Globus pallidus (tissue), 1 donor: ENCODE data around the gene WDR59.
A peak's percentile ranks its signal among the peaks of the same experiment; 100 is the strongest.
"Not testable (repeated sequence)": the region's sequence is repeated elsewhere in the genome, so short reads cannot be mapped to it uniquely, and the experiment has no call there.

Experiments
- DNase-seq: peaks from one replicate; pipeline ENCODE4 v3.0.0-alpha.2; 2015; ENCODE audit warnings: low spot score

The WDR59 gene

GRCh38 chr16:74984529-74985296 lies at the start of gene WDR59:
Gene WDR59 (minus strand): TSS chr16:74985123. CDS start chr16:74985017, 106 bp downstream.
- peak; percentile 99 for DNase-seq

GRCh38 chr16:75032655-75033054 lies 47.7 kb upstream of the WDR59 start:
- no peak for DNase-seq

GRCh38 chr16:75029854-75030253 lies 44.9 kb upstream of the WDR59 start:
- no peak for DNase-seq

GRCh38 chr16:75028544-75029135 lies 43.7 kb upstream of the WDR59 start:
- DNase-seq = no peak

GRCh38 chr16:75027520-75028300 lies 42.8 kb upstream of the WDR59 start:
- no peak for DNase-seq

GRCh38 chr16:75026892-75027391 lies 42.0 kb upstream of the WDR59 start:
- no peak for DNase-seq

- DNase-seq = not testable (repeated sequence)
Measured at GRCh38 chr16:75026239-75026891, 41.4 kb upstream of the WDR59 start.

- no peak for DNase-seq
Measured at GRCh38 chr16:75025761-75026160, 40.8 kb upstream of the WDR59 start.

- no peak for DNase-seq
Measured at GRCh38 chr16:75024594-75024993, 39.7 kb upstream of the WDR59 start.

GRCh38 chr16:75024182-75024581 lies 39.3 kb upstream of the WDR59 start:
- no peak for DNase-seq

GRCh38 chr16:75023009-75023408 lies 38.1 kb upstream of the WDR59 start:
- DNase-seq = no peak

- DNase-seq = no peak
Measured at GRCh38 chr16:75022567-75022966, 37.6 kb upstream of the WDR59 start.

GRCh38 chr16:75021410-75021809 lies 36.5 kb upstream of the WDR59 start:
- no peak for DNase-seq

GRCh38 chr16:75019586-75019985 lies 34.7 kb upstream of the WDR59 start:
- no peak for DNase-seq

- DNase-seq = no peak
Measured at GRCh38 chr16:75019007-75019406, 34.1 kb upstream of the WDR59 start.

- DNase-seq = no peak
Measured at GRCh38 chr16:75017670-75018525, 33.0 kb upstream of the WDR59 start.

- DNase-seq = not testable (repeated sequence)
Measured at GRCh38 chr16:75016451-75017081, 31.6 kb upstream of the WDR59 start.

GRCh38 chr16:75014318-75014717 lies 29.4 kb upstream of the WDR59 start:
- no peak for DNase-seq

- not testable (repeated sequence) for DNase-seq
Measured at GRCh38 chr16:75013123-75013522, 28.2 kb upstream of the WDR59 start.

GRCh38 chr16:75012380-75013081 lies 27.6 kb upstream of the WDR59 start:
- DNase-seq = no peak
